ENCODE data around the gene MACF1. TPM values are rescaled to one million over a fixed set of nuclear protein-coding genes. Genes with fewer than 3 reads are reported as not detected.
"Not testable (repeated sequence)": the region's sequence is repeated elsewhere in the genome, so short reads cannot be mapped to it uniquely, and the experiment has no call there.

The MACF1 gene, protein sequence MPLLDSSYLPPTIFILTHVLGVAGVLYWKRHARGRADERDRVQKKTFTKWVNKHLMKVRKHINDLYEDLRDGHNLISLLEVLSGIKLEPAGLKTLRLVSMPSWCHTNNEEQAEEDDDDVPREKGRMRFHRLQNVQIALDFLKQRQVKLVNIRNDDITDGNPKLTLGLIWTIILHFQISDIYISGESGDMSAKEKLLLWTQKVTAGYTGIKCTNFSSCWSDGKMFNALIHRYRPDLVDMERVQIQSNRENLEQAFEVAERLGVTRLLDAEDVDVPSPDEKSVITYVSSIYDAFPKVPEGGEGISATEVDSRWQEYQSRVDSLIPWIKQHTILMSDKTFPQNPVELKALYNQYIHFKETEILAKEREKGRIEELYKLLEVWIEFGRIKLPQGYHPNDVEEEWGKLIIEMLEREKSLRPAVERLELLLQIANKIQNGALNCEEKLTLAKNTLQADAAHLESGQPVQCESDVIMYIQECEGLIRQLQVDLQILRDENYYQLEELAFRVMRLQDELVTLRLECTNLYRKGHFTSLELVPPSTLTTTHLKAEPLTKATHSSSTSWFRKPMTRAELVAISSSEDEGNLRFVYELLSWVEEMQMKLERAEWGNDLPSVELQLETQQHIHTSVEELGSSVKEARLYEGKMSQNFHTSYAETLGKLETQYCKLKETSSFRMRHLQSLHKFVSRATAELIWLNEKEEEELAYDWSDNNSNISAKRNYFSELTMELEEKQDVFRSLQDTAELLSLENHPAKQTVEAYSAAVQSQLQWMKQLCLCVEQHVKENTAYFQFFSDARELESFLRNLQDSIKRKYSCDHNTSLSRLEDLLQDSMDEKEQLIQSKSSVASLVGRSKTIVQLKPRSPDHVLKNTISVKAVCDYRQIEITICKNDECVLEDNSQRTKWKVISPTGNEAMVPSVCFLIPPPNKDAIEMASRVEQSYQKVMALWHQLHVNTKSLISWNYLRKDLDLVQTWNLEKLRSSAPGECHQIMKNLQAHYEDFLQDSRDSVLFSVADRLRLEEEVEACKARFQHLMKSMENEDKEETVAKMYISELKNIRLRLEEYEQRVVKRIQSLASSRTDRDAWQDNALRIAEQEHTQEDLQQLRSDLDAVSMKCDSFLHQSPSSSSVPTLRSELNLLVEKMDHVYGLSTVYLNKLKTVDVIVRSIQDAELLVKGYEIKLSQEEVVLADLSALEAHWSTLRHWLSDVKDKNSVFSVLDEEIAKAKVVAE (N-terminal part only)
- 41.6 TPM for polyA plus RNA-seq (2012; ENCODE audit: low read depth, missing spikeins)

DNA sequence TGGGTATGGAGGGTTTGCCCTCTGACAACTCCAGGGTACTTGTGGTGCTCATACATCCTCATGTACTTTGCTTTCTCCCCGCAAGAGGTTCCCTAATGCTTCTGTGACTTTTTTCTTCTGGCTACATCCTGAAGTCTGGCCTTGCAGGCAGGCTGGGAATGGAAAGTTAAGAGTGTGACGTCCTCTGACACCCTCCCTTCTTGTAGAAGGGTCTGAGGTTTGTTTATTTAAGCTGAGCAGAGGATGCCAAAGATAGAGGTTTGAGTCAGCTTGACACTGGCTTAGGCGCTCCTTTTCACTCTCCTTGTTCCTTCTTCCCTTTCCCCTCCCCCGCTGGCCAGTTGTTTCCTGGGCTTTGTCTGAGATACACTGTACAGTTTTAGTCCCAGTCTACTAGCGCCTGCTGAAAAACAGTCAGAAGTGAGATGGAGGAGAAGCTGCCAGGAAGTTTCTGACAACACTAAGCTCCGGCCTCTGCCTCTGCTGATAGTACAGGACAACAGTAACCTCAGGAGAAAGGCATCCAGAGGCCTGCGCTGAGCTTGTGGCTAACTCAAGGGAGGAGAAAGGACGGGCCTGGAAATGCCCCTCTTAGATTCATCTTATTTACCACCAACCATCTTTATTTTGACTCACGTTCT, at the start of gene MACF1:
MACF1 (plus strand) TSS at position 255 of the 641 bp plus-strand sequence; CDS start at position 583, 328 bp downstream.
- peak; percentile 72 for FAIRE-seq
- no peak for DNase-seq (ENCODE audit: insufficient read length, low spot score)
- TF ChIP-seq POLR2A (IDR thresholded peaks at IDR 0.05; ENCODE audit: low read depth, low read length), result no peak
- no peak for TF ChIP-seq POU2F2 (IDR thresholded peaks at IDR 0.05; ENCODE audit: low read depth, low read length)
- no peak for TF ChIP-seq POLR2AphosphoS5 (IDR thresholded peaks at IDR 0.05; ENCODE audit: low read depth, low read length)
- TF ChIP-seq TAF1 (IDR thresholded peaks at IDR 0.05; ENCODE audit: low read depth, low read length), result no peak
- no peak for TF ChIP-seq SPI1 (IDR thresholded peaks at IDR 0.05; ENCODE audit: low read depth, low read length)

DNA sequence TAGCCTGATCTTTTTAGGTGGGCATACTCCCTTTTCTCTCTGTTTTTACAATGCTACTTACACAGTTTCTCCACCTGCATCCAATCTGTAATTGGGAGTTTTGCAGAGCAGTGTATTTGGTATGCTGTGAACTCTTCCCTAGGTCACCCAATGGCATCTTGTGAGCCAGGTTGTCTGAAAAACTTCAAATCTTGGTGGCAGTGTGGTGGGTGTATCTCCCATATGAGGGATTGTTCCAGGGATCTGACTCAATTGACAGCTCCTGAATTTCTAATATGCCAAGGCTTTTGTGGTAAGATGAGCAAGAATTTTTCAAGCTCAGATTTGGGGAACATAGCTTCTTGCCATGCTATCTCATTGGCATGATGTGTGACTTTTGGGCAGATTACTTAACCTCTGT, 47.2 kb upstream of the MACF1 start:
- FAIRE-seq, result no peak
- TF ChIP-seq POLR2A (IDR thresholded peaks at IDR 0.05; ENCODE audit: low read depth, low read length), result no peak
- no peak for TF ChIP-seq PAX5 (IDR thresholded peaks at IDR 0.05; ENCODE audit: insufficient read depth, low read length, severe bottlenecking)
- TF ChIP-seq POU2F2 (IDR thresholded peaks at IDR 0.05; ENCODE audit: low read depth, low read length), result no peak
- TF ChIP-seq SPI1 (IDR thresholded peaks at IDR 0.05; ENCODE audit: low read depth, low read length), result no peak
- TF ChIP-seq POLR2AphosphoS5 (IDR thresholded peaks at IDR 0.05; ENCODE audit: low read depth, low read length), result no peak
- no peak for TF ChIP-seq TAF1 (IDR thresholded peaks at IDR 0.05; ENCODE audit: low read depth, low read length)
- no peak for DNase-seq (ENCODE audit: insufficient read length, low spot score)

DNA sequence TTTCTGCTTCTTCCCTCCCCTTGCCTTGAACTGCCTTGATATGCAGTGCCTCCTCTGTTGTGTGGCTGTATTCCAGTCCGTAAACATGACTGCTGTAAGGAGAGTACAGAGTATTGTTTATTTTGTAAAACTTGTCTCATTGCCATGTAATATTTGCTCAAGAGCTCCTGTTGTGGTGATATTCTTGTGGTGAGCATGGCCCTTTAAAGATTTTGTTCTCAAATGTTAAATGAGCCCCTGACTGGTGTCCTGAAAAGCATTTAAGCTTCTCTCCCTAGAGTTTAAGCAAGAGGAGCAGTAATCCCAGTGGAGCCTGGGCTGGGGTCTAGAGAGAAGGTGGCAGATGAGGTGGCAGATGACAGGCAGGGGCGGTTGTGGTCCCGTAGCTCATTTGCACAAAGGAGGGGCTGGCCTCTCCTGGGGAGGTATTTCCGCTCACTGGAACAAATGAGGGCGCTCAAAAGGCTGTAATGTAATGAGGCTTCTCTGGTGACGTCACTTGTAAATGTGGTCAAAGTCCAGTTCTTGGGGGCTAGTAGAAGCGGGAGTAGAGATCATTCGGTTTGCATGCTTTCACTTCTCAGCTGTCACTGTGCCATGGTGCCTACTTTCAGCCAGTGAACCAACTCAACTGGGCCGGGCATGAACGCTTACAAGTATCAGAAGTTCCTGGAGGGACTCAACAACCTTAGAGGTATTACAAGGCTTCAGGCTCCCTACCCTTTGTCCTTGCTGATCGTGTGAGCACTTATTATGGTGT, 46.0 kb upstream of the MACF1 start:
- FAIRE-seq, result no peak
- no peak for DNase-seq (ENCODE audit: insufficient read length, low spot score)
- TF ChIP-seq POU2F2 (IDR thresholded peaks at IDR 0.05; ENCODE audit: low read depth, low read length) (no peak), POLR2A (IDR thresholded peaks at IDR 0.05; ENCODE audit: low read depth, low read length) (no peak), SPI1 (IDR thresholded peaks at IDR 0.05; ENCODE audit: low read depth, low read length) (no peak), TAF1 (IDR thresholded peaks at IDR 0.05; ENCODE audit: low read depth, low read length) (no peak), PAX5 (IDR thresholded peaks at IDR 0.05; ENCODE audit: insufficient read depth, low read length, severe bottlenecking) (no peak), POLR2AphosphoS5 (IDR thresholded peaks at IDR 0.05; ENCODE audit: low read depth, low read length) (no peak)

GRCh38 chr1:39159224-39160036, 45.1 kb upstream of the MACF1 start:
- TF ChIP-seq SPI1 (IDR thresholded peaks at IDR 0.05; ENCODE audit: low read depth, low read length) (no peak), POU2F2 (IDR thresholded peaks at IDR 0.05; ENCODE audit: low read depth, low read length) (no peak), POLR2A (IDR thresholded peaks at IDR 0.05; ENCODE audit: low read depth, low read length) (no peak), TAF1 (IDR thresholded peaks at IDR 0.05; ENCODE audit: low read depth, low read length) (no peak), PAX5 (IDR thresholded peaks at IDR 0.05; ENCODE audit: insufficient read depth, low read length, severe bottlenecking) (no peak), POLR2AphosphoS5 (IDR thresholded peaks at IDR 0.05; ENCODE audit: low read depth, low read length) (no peak)
- FAIRE-seq (no peak), DNase-seq (ENCODE audit: insufficient read length, low spot score) (no peak)

DNA sequence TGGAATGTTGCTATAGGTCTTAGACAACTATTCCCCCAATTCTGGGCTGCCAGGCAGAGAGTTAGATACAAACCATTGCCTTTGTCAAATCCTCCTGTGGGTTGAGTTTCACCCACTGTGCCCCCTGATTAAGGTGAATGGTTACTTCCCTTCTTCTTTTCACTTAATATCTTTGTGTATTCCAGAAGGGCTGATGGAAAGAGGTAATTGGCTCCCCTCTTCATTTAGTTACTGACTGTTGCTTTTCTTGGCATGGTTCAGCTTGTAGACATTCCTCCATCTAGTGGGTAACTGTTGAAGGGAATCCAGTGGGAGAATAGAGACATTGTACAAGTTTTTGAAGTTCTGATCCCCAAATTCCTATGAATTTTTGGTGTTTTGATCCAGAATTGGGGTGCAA, 43.8 kb upstream of the MACF1 start:
- no peak for DNase-seq (ENCODE audit: insufficient read length, low spot score)
- TF ChIP-seq PAX5 (IDR thresholded peaks at IDR 0.05; ENCODE audit: insufficient read depth, low read length, severe bottlenecking), result no peak
- TF ChIP-seq TAF1 (IDR thresholded peaks at IDR 0.05; ENCODE audit: low read depth, low read length), result no peak
- TF ChIP-seq SPI1 (IDR thresholded peaks at IDR 0.05; ENCODE audit: low read depth, low read length), result no peak
- no peak for TF ChIP-seq POLR2AphosphoS5 (IDR thresholded peaks at IDR 0.05; ENCODE audit: low read depth, low read length)
- FAIRE-seq, result no peak

DNA sequence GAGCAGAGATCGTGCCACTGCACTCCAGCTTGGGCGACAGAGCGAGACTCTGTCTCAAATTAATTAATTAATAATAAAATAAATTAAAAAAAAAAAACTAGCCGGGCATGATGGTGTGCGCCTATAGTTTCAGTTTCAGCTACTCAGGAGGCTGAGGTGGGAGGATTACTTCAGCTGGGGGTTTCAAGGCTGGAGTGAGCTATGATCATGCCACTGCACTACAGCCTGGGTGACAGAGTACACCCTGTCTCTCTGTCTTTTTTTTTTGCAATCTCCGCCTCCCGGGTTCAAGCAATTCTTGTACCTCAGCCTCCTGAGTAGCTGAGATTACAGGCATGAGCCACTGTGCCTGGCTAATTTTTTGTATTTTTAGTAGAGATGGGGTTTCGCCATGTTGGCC, 42.7 kb upstream of the MACF1 start:
- not testable (repeated sequence) for FAIRE-seq

DNA sequence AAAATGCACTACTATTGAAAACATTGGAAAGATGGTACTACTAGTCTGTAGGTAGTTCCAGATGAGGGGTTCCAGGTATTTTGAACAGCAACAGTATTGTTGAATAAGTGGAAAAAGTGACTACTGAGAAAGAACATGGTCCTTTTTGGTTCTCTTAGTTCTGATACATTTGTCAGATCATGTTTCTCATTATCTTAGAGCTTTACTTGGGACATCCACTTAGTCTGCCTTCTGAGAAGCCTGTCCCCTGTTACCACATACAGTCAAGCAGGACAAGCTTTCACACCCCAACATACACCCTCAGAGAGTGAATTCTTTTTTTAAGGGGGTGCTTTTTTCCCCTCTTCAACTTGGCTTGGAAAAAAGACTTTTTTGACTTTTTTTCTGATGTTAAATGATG, 41.0 kb upstream of the MACF1 start:
- FAIRE-seq, result no peak
- no peak for TF ChIP-seq TAF1 (IDR thresholded peaks at IDR 0.05; ENCODE audit: low read depth, low read length)
- TF ChIP-seq SPI1 (IDR thresholded peaks at IDR 0.05; ENCODE audit: low read depth, low read length), result no peak
- TF ChIP-seq POU2F2 (IDR thresholded peaks at IDR 0.05; ENCODE audit: low read depth, low read length), result no peak
- TF ChIP-seq PAX5 (IDR thresholded peaks at IDR 0.05; ENCODE audit: insufficient read depth, low read length, severe bottlenecking), result no peak
- TF ChIP-seq POLR2A (IDR thresholded peaks at IDR 0.05; ENCODE audit: low read depth, low read length), result no peak
- no peak for TF ChIP-seq POLR2AphosphoS5 (IDR thresholded peaks at IDR 0.05; ENCODE audit: low read depth, low read length)
- DNase-seq (ENCODE audit: insufficient read length, low spot score), result no peak

More for the DNA sequence above, 42.7 kb upstream of the MACF1 start:
- not testable (repeated sequence) for DNase-seq (ENCODE audit: insufficient read length, low spot score)

GRCh38 chr1:39164256-39164655, 40.2 kb upstream of the MACF1 start:
- TF ChIP-seq POU2F2 (IDR thresholded peaks at IDR 0.05; ENCODE audit: low read depth, low read length) (no peak), POLR2AphosphoS5 (IDR thresholded peaks at IDR 0.05; ENCODE audit: low read depth, low read length) (no peak), PAX5 (IDR thresholded peaks at IDR 0.05; ENCODE audit: insufficient read depth, low read length, severe bottlenecking) (no peak), POLR2A (IDR thresholded peaks at IDR 0.05; ENCODE audit: low read depth, low read length) (no peak), SPI1 (IDR thresholded peaks at IDR 0.05; ENCODE audit: low read depth, low read length) (no peak), TAF1 (IDR thresholded peaks at IDR 0.05; ENCODE audit: low read depth, low read length) (no peak)
- no peak for FAIRE-seq

More at GRCh38 chr1:39164256-39164655, 40.2 kb upstream of the MACF1 start:
- DNase-seq (ENCODE audit: insufficient read length, low spot score), result no peak

Measured in GM12891 (cell line).